ENCODE measurements around the gene UPF3B. TPM values are rescaled to one million over a fixed set of nuclear protein-coding genes. Genes with fewer than 3 reads are reported as not detected.
"Not testable (repeated sequence)": the region's sequence is repeated elsewhere in the genome, so short reads cannot be mapped to it uniquely, and the experiment has no call there.

UPF3B gene
- total RNA-seq, 1 experiment from 2014 or later: 27.8 TPM

- Histone ChIP-seq H3K4me1 (ENCODE audit: control insufficient read depth, insufficient read depth, low read length) (no peaks in the 10 kb centered on the region), H3K27me3 (ENCODE audit: control insufficient read depth, insufficient read depth, low read length) (no peaks in the 10 kb centered on the region), H3K36me3 (ENCODE audit: control insufficient read depth, insufficient read depth, low read length) (no peaks in the 10 kb centered on the region), H3K27ac (ENCODE audit: low read length) (no peak overlapping the region), H3K9me3 (ENCODE audit: control insufficient read depth, insufficient read depth, low read depth, low read length) (no peaks in the 10 kb centered on the region), H3K4me3 (ENCODE audit: low read depth in 2 of 2, low read length in 2 of 2) (no peak overlapping the region)
- in situ Hi-C loops (cut with HindIII; ENCODE audit: low pct_unique_long_range_greater_than_20kb, low sequenced_read_pairs) (no loop called here), intact Hi-C loops (cut with micrococcal nuclease; ENCODE audit: unreplicated experiment) (no loop called here)
- no TSS peak for BruUV-seq (replicated peaks)
- POLR2A ChIA-PET: no interaction called here
- ATAC-seq (no peak), DNase-seq (ENCODE audit: low read depth, low spot score) (no peak)
- CTCF ChIA-PET: no interaction called here
- TF ChIP-seq SIN3A (IDR thresholded peaks at IDR 0.05; ENCODE audit: borderline replicate concordance, insufficient read depth, low read depth, low read length) (no peak), REST (IDR thresholded peaks at IDR 0.05; ENCODE audit: insufficient read depth in 1 of 2, low read depth in 2 of 2, low read length in 1 of 2) (no peak), TCF7L2 (IDR thresholded peaks at IDR 0.05; ENCODE audit: low read depth, low read length) (no peak), CTCF (IDR thresholded peaks at IDR 0.05) (no peak), POLR2AphosphoS5 (IDR thresholded peaks at IDR 0.05; ENCODE audit: low read depth, low read length) (no peak)
These were observed 43.5 kb downstream of the UPF3B start for GRCh38 chrX:119809185-119809666.

GRCh38 chrX:119808461-119808860, 44.3 kb downstream of the UPF3B start:
- intact Hi-C loops (cut with micrococcal nuclease; ENCODE audit: unreplicated experiment); DNase-seq (ENCODE audit: low read depth, low spot score); BruUV-seq (replicated peaks); H3K27ac ChIP-seq (ENCODE audit: low read length); CTCF ChIA-PET; in situ Hi-C loops (cut with HindIII; ENCODE audit: low pct_unique_long_range_greater_than_20kb, low sequenced_read_pairs); H3K36me3 ChIP-seq (ENCODE audit: control insufficient read depth, insufficient read depth, low read length); POLR2A ChIA-PET; H3K9me3 ChIP-seq (ENCODE audit: control insufficient read depth, insufficient read depth, low read depth, low read length); H3K4me3 ChIP-seq (ENCODE audit: low read depth in 2 of 2, low read length in 2 of 2); H3K27me3 ChIP-seq (ENCODE audit: control insufficient read depth, insufficient read depth, low read length); H3K4me1 ChIP-seq (ENCODE audit: control insufficient read depth, insufficient read depth, low read length); ATAC-seq: not testable (repeated sequence)

GRCh38 chrX:119802546-119802945, 50.2 kb downstream of the UPF3B start:
- H3K27ac ChIP-seq (ENCODE audit: low read length): no peak overlapping the region
- ChIA-PET CTCF (no interaction called here), POLR2A (no interaction called here)
- intact Hi-C loops (cut with micrococcal nuclease; ENCODE audit: unreplicated experiment) (no loop called here), in situ Hi-C loops (cut with HindIII; ENCODE audit: low pct_unique_long_range_greater_than_20kb, low sequenced_read_pairs) (no loop called here)
- TF ChIP-seq POLR2AphosphoS5 (IDR thresholded peaks at IDR 0.05; ENCODE audit: low read depth, low read length): no peak
- TF ChIP-seq TCF7L2 (IDR thresholded peaks at IDR 0.05; ENCODE audit: low read depth, low read length): no peak
- TF ChIP-seq CTCF (IDR thresholded peaks at IDR 0.05): no peak
- TF ChIP-seq SIN3A (IDR thresholded peaks at IDR 0.05; ENCODE audit: borderline replicate concordance, insufficient read depth, low read depth, low read length): no peak
- no peak for TF ChIP-seq REST (IDR thresholded peaks at IDR 0.05; ENCODE audit: insufficient read depth in 1 of 2, low read depth in 2 of 2, low read length in 1 of 2)
- H3K36me3 ChIP-seq (ENCODE audit: control insufficient read depth, insufficient read depth, low read length): no peaks in the 10 kb centered on the region
- H3K9me3 ChIP-seq (ENCODE audit: control insufficient read depth, insufficient read depth, low read depth, low read length): no peaks in the 10 kb centered on the region
- no peak for ATAC-seq
- H3K4me1 ChIP-seq (ENCODE audit: control insufficient read depth, insufficient read depth, low read length): no peaks in the 10 kb centered on the region
- no TSS peak for BruUV-seq (replicated peaks)
- no peaks in the 10 kb centered on the region for H3K27me3 ChIP-seq (ENCODE audit: control insufficient read depth, insufficient read depth, low read length)
- H3K4me3 ChIP-seq (ENCODE audit: low read depth in 2 of 2, low read length in 2 of 2): no peak overlapping the region
- DNase-seq (ENCODE audit: low read depth, low spot score): no peak
